KOPT-K1 (cell line): Measurements from ENCODE around the gene RFX2.

ENCODE experiments used
- H3K27ac ChIP-seq: fragments of 200-600 bp; sonication (generic); 2 replicates; pipeline ENCODE4 v1.5.1; 2016; ENCODE audit warnings: antibody characterized with exemption, mild to moderate bottlenecking, low read depth, low read length; ENCODE audit not compliant: poor library complexity, severe bottlenecking
- H3K36me3 ChIP-seq: fragments of 200-600 bp; sonication (generic); 2 replicates; pipeline ENCODE4 v1.5.1; 2017; ENCODE audit warnings: antibody characterized with exemption, mild to moderate bottlenecking, low read length, moderate library complexity; ENCODE audit not compliant: insufficient read depth
- H3K9me3 ChIP-seq: fragments of 200-600 bp; sonication (generic); 2 replicates; pipeline ENCODE4 v1.5.1; 2017; ENCODE audit warnings: antibody characterized with exemption, low read length, mild to moderate bottlenecking; ENCODE audit not compliant: insufficient read depth, poor library complexity, severe bottlenecking

RFX2 gene

DNA sequence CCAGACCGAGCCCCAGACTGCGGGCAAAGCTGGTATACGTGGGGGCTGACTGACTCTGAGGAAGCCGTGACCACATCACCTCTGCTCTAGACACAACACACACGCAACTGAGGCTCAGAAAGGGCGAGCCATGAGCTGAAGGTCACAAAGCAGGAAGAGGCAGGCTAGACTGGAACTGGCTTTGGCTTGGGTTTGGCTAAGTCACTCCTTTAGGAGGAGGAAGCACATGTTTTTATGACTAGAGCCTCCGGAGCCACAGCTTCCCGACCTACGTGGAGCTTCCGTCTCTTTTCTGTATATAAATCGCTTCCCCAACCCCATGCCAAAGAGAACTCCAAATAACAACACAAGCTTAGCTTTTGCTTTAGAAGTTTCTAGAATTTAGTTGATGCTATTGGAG lies 48.0 kb downstream of the RFX2 start:
- H3K9me3 ChIP-seq = no peaks in the 10 kb centered on the region
- H3K27ac ChIP-seq = no peak overlapping the region
- H3K36me3 ChIP-seq = no peaks in the 10 kb centered on the region

DNA sequence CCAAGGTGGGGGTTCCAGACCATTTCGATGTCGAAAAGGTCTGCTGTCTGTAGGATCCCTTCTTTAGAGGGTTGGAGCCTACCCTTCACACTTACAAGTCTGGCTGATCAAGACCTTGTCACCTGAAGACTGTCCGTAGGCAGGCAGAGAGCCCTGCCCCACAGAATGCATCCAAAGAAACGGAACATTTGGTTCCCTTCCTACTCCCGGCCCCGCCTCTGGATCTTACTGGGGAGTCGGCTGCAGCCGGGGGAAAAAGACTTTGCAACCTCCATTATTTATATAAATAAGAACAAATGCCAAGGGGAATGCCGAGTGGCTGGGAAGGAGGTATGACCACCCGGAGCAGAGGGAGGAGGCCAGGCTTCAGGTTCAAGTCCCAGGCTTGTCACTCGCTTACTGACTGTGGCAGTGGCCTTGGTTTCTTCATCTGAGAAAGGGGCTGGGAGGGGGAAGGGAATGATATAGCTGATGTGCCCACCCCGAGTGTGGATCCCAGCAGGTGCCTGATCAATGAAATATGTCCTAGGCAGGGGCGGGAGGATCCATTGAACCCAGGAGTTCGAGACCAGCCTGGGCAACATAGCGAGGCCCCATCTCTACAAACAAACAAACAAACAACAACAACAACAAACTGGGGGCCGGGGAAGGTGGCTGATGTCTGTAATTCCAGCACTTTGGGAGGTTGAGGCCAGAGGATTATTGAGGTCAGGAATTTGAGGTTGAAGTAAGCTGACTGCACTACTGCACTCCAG lies 48.7 kb downstream of the RFX2 start:
- H3K27ac ChIP-seq = peak overlapping the region; percentile 39
- H3K36me3 ChIP-seq = no peaks in the 10 kb centered on the region
- H3K9me3 ChIP-seq = no peaks in the 10 kb centered on the region

DNA sequence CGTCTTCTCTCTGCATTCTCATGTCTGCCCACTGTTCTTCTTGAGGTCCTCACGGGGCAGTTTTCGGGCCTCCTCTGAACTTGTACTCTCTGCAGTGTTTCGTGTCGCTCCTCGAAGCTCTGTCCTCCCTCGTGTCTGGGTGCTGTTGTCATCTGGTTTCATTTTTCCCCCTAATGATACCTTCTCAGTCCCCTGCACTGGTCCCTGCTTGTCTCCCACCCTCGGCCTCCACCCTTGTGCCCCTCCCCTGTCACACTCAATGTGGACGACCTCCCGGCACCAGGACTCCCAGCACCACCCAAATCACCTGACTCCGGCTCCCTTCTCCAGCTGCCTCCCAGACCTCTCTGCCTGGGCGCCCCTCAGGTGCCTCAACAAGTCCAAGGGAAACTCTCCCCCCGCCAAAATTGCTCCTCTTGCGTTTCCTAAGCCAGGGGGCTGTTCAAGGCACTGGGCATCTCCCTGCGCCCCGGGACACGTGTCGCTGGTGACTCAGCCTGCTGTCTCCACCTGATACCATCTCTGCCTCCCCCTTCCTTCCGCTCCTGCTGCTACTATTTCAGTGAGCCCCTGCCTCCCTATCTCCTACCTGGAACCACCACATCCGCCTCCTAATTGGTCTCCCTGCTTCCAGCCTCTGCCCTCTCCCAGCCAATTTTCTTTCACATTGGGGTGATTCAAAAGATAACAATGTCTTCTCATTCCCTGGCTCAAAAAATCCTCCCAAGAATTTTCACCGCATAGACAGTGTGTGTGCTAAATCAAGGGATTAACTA lies 49.5 kb downstream of the RFX2 start:
- peak overlapping the region; percentile 39 for H3K27ac ChIP-seq
- H3K36me3 ChIP-seq = no peaks in the 10 kb centered on the region
- H3K9me3 ChIP-seq = no peaks in the 10 kb centered on the region

DNA sequence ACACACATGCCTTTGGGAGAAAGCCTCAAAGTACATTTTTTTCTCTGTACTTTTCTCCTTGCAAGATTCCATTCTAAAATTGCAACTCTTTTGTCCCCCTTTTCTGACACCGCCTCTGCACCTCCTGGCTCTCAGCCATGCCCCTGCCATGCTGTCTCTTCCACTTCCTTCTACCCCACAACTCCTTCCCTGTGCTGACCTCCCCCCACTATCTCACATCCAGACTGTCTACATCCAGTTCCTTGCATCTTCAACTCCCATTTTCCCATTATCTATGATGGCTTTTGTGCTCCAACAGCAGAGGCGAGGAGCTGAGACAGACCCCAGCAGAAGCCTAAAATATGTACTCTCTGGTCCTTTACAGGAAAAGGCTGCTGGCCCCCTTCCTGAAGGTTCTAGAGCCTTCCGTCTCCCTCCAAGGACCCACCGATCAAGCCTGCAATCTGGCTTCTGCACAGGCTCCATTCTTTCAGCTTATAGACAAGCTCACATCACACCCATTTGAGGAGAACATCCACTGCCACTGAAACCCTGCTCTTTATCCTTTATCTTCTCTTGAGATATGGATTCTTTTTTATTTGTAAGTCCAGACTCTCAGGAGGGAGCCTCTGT lies 50.2 kb downstream of the RFX2 start:
- Histone ChIP-seq H3K9me3 (no peaks in the 10 kb centered on the region), H3K36me3 (no peaks in the 10 kb centered on the region), H3K27ac (peak overlapping the region; percentile 39)

DNA sequence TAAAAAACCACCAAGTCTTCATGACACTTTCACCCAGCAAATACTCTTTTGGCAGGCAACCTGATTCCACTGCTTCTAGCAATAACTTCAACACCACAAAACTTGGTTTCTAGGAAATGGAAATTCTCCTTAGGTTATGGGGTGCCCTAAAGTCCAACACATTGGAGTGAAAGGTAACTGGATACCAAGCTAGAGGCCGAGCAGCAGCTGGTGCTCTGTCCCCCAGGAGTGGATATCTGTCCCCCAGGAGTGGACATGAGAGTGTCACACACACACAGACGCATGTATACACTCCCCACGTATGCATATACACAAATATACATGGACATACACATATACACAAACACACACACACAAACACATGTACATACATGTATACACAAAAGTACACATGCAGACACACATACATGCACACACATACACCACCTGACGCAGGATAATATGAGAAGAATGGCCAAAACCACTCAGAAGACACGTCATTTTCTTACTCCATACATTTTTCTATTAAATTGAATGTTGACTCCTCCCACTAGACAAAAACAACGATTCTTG lies 50.8 kb downstream of the RFX2 start:
- peaks cover 2% of the 10 kb centered on the region for H3K9me3 ChIP-seq
- no peaks in the 10 kb centered on the region for H3K36me3 ChIP-seq
- H3K27ac ChIP-seq = no peak overlapping the region

DNA sequence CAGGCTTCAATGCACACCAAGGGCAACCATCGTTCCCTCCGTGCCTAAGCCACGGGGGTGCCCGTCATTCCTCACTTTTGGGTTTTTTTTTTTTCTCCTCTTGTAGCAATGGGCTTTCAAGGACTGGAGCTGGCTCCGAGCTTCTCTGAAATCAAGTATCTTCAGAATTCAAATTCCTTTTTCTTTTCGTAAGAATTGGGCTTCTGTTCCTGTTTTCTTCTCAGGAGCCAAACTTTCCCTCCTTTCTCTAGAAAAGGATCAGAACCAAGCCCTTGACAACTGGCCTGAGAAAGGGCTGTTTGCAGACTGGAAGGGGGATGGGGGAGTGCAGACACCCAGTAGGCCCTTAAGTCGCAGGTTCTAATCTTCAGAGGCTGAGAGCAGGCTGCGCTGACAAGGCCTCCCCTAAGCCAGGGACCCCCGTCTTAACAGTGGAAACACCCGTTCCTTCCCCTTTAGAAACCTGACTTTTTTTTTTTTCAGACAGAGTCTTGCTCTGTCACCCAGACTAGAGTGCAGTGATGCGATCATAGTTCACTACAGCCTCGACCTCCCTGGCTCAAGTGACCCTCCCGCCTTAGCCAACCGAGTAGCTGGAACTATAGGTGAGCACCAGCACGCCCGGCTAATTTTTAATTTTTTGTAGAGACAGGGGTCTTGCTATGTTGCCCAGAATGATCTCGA lies 51.6 kb downstream of the RFX2 start:
- no peaks in the 10 kb centered on the region for H3K36me3 ChIP-seq
- H3K27ac ChIP-seq = no peak overlapping the region
- H3K9me3 ChIP-seq = peaks cover 5% of the 10 kb centered on the region

DNA sequence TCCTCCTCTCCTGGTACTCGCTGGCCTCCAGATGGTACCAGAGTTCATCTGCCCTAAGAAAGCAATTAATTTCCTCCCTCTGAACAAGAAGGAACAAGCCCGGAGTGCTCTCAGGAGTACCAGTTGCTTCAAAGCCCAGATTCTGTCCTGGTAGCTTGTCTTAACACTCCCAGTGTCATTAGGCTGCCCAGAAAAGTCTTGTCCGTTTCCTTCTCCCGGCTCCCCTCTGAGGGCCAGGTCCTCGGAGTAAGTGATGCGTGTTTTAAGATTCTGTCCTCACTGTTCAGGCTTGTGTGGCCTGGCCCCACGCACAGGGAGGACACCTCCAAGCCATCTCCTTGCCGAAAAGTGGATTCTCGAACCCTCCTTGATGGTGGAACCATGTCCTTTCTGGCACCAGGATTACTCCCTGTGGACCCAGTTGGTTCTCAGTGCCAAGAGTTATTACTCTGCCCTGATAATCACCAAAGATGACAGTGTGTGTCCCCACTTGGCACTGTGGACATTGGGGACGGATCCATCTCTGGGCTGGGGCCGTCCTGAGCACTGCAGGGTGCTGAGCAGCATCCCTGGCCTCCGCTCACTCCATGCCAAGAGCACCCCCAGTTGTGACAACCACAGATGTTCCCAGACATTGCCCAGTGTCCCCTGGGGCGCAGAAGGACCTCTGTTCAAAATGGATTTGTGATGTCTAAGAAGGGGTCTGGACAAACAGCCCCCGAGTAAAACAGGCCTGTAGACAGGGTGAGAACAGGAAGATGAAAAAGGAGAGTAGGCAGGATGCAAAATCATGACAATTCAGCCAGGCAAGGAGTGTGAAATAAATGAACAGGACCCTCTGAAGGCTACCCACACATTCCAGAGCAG lies 52.4 kb downstream of the RFX2 start:
- Histone ChIP-seq H3K9me3 (peaks cover 5% of the 10 kb centered on the region), H3K36me3 (no peaks in the 10 kb centered on the region), H3K27ac (no peak overlapping the region)

DNA sequence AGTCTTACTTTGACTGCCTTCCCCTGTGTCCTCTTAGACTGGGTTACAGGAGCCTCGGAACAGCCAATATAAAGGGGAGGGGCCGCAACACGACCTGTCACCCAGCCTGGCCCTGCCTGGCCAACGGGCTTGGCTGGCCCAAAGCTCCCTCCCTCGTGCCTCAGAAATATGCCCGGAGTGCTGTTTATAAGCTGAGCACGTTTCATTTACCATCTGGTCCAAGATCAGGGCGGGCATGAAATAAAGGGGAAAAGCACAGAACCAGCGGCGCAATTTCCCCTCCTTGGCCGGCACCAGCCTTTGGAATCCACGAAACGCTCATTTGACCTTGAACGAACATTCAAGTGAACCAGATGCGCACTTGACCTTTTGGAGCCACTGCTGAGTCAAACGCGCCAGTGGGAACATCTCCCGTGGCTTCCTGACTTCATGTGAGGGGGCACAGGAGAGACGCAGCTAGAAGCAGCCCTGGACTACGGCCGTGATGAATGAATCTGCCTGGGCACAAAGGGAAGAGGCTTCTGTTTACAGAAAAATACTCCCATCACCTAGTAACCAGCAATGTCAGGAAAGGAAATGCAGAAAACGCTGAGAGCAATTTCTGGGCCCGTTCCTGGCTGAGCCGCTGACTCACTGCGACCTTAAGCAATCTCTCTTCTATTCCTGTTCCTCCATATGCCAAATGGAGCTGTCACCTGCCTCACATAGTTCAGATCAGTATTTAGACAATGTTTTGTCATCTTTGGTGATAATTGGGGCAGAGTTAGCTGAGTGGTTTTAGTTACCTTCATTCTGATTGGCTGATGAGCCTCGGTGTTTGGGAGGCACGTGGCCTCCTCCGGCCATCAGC lies 53.3 kb downstream of the RFX2 start:
- Histone ChIP-seq H3K9me3 (peaks cover 5% of the 10 kb centered on the region), H3K36me3 (no peaks in the 10 kb centered on the region), H3K27ac (no peak overlapping the region)

DNA sequence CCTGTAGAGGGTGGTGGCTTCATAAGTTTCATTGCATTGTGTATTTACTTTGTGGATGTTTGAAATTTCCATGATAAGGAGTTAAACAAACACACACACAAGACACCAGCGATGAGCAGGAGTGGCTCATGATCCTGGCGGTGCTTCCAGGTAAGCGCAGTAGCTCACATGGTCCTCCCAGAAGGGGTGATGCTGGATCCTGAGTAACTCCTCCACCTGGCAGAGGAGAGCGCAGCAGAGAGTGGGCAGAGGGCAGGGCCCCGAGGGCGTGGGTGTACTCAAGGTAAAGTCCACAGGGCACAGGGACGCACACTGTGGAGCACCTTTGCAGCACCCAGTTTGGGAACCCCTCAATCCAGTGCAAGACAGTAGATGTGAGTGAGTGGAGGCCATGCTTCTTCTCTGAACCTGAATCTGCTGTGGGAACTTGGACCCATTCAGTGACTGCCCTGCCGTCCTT lies 54.0 kb downstream of the RFX2 start:
- Histone ChIP-seq H3K9me3 (peaks cover 5% of the 10 kb centered on the region), H3K27ac (no peak overlapping the region), H3K36me3 (no peaks in the 10 kb centered on the region)

DNA sequence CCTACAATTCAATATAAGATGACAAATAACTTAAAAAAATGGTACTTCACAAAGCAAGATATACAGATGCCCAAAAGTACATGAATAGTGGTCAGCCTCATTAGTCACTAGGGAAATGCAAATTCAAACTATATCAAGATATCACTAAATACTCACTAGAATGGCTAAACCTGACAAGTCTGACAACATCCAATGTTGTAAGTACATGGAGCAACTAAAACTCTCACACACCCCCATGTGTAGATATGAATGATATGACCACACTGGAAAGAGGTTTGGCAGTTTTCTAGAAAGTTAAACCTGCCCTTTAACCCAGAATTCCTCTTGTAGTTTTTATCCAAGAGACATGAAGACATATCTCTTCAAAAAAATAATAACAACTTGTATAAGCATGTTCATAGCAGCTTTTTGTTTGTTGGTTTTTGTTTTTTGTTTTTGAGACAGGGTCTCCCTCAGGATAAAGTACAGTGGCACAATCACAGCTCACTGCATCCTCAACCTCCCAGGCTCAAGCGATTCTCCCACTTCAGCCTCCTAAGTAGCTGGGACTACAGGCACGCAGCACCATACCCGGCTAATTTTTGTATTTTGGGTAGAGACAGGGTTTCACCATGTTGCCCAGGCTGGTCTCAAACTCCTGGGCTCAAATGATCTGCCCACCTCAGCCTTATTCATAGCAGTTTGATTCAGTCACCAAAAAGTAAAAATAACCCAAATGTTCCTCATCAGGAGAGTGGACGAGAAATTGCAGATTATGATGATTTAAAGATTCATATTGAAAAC lies 55.1 kb downstream of the RFX2 start:
- H3K27ac ChIP-seq = no peak overlapping the region
- H3K36me3 ChIP-seq = no peaks in the 10 kb centered on the region
- H3K9me3 ChIP-seq = peaks cover 5% of the 10 kb centered on the region

DNA sequence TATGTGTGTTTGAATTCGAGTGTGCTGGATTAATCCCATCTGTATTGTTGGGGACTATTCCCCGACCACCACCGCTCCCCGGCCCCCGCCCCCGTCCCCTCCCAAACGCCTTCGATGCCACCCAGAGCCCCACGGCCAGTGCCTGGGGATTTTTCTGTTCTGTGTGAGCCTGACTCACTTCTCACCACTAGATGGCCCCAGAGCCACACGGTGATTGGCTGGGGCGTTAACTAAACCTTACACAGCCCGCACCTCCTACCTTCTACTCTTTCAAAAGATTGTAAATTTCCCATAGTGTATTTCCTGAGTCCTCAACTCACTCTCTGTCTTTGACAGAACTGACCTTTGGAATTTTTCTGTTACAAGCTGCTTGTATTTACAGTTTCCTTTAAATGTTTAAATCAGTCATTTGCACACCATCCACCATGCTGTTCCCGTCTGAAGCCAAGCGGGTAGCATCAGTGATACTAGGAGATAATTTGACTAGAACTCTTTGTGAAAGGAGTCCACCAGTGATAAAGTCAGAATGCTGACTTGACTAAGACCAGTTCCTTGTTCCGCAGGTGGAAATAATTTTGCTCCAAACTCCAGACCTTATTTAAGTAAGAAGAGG lies 61.4 kb downstream of the RFX2 start:
- H3K27ac ChIP-seq = no peak overlapping the region
- H3K9me3 ChIP-seq = no peaks in the 10 kb centered on the region
- no peaks in the 10 kb centered on the region for H3K36me3 ChIP-seq

DNA sequence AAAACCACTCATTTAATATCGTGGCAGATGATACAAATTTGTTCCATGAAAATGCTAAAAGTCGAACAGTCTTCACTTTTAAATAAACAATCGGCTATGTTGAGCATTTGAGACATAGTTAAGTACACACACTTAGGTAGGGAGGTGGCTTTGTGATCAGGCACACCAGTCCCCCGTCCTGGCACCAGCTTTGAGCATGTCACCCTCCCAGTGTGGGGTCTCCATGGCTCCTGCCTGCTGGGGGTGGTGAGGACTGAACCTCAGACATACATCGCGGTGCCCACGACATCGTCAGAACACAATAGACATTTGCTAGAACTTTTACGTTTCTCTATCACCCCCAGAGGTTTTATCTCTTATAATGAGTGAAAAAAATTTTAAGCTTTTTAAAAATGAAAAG lies 62.0 kb downstream of the RFX2 start:
- Histone ChIP-seq H3K9me3 (no peaks in the 10 kb centered on the region), H3K27ac (no peak overlapping the region), H3K36me3 (no peaks in the 10 kb centered on the region)
